Measurements from ENCODE around the gene APOBEC3B.
"Not testable (repeated sequence)": the region's sequence is repeated elsewhere in the genome, so short reads cannot be mapped to it uniquely, and the experiment has no call there.

Gene APOBEC3B

DNA sequence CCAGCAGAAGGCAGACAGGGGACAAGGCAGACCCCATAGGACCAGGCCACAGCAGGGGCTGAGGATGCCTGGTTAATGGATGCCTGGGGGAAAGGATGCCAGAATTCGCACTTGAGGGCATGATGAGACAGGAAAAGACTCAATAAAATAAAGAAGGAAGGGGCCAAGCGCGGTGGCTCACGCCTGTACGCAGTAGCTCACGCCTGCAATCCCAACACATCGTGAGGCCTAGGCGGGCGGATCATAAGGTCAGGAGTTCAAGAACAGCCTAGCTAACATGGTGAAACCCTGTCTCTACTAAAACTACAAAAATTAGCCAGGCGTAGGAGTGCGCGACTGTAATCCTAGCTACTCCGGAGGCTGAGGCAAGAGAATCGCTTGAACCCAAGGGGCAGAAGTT lies 48.6 kb downstream of the APOBEC3B start:
- TF ChIP-seq RAD21 (IDR thresholded peaks at IDR 0.05; ENCODE audit: low read depth) (no peak), YY1 (IDR thresholded peaks at IDR 0.05; ENCODE audit: low read depth) (no peak)
- TF ChIP-seq, protein P1, sequence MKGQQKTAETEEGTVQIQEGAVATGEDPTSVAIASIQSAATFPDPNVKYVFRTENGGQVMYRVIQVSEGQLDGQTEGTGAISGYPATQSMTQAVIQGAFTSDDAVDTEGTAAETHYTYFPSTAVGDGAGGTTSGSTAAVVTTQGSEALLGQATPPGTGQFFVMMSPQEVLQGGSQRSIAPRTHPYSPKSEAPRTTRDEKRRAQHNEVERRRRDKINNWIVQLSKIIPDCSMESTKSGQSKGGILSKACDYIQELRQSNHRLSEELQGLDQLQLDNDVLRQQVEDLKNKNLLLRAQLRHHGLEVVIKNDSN (IDR thresholded peaks at IDR 0.05), result no peak
- TF ChIP-seq, protein P2, sequence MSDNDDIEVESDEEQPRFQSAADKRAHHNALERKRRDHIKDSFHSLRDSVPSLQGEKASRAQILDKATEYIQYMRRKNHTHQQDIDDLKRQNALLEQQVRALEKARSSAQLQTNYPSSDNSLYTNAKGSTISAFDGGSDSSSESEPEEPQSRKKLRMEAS (IDR thresholded peaks at IDR 0.05), result no peak
- TF ChIP-seq, protein P3, sequence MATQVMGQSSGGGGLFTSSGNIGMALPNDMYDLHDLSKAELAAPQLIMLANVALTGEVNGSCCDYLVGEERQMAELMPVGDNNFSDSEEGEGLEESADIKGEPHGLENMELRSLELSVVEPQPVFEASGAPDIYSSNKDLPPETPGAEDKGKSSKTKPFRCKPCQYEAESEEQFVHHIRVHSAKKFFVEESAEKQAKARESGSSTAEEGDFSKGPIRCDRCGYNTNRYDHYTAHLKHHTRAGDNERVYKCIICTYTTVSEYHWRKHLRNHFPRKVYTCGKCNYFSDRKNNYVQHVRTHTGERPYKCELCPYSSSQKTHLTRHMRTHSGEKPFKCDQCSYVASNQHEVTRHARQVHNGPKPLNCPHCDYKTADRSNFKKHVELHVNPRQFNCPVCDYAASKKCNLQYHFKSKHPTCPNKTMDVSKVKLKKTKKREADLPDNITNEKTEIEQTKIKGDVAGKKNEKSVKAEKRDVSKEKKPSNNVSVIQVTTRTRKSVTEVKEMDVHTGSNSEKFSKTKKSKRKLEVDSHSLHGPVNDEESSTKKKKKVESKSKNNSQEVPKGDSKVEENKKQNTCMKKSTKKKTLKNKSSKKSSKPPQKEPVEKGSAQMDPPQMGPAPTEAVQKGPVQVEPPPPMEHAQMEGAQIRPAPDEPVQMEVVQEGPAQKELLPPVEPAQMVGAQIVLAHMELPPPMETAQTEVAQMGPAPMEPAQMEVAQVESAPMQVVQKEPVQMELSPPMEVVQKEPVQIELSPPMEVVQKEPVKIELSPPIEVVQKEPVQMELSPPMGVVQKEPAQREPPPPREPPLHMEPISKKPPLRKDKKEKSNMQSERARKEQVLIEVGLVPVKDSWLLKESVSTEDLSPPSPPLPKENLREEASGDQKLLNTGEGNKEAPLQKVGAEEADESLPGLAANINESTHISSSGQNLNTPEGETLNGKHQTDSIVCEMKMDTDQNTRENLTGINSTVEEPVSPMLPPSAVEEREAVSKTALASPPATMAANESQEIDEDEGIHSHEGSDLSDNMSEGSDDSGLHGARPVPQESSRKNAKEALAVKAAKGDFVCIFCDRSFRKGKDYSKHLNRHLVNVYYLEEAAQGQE (IDR thresholded peaks at IDR 0.05; ENCODE audit: low read depth), result no peak

DNA sequence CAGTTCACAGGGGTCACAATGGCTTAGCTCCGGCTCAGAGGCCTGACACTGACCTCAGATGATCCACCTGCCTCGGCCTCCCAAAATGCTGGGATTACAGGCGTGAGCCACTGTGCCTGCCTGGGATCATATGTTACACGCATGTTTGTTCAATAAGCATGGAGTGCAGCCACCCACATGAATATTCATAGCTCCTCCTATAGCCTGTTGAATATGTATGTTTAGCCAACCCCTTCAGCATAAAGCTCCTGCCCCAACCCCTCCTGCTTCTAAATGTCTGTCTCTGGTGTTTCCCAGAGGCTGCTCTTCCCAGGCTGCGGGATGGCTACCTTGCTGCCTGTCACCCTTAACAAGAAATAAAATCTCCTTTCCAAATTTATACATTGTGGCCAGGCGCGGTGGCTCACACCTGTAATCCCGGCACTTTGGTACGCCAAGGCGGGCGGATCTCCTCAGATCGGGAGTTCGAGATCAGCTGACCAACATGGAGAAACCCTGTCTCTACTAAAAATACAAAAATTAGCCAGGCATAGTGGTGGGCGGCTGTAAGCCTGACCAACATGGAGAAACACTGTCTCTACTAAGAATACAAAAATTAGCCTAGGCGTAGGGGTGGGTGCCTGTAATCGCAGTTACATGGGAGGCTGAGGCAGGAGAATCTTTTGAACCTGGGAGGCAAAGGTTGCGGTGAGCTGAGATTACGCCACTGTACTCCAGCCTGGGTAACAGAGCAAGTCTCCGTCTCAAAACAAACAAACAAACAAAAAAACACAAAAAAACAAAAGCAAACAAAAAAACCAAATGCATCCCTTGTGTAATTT lies 57.4 kb downstream of the APOBEC3B start:
- TF ChIP-seq FOXM1 (IDR thresholded peaks at IDR 0.05; ENCODE audit: borderline replicate concordance, low read depth) (no peak), EP300 (IDR thresholded peaks at IDR 0.05; ENCODE audit: borderline replicate concordance) (no peak), TAF1 (IDR thresholded peaks at IDR 0.05; ENCODE audit: low read depth) (no peak), RAD21 (IDR thresholded peaks at IDR 0.05; ENCODE audit: low read depth) (no peak), EGR1 (IDR thresholded peaks at IDR 0.05) (no peak), ZBTB7A (IDR thresholded peaks at IDR 0.05; ENCODE audit: low read depth) (no peak), TEAD4 (IDR thresholded peaks at IDR 0.05) (no peak), CEBPB (IDR thresholded peaks at IDR 0.05) (no peak), CREB1 (IDR thresholded peaks at IDR 0.05; ENCODE audit: low read depth) (no peak), TCF12 (IDR thresholded peaks at IDR 0.05; ENCODE audit: low read depth) (no peak), NFIC (IDR thresholded peaks at IDR 0.05) (no peak), YY1 (IDR thresholded peaks at IDR 0.05; ENCODE audit: low read depth) (no peak)
- TF ChIP-seq, protein P2 (IDR thresholded peaks at IDR 0.05), result no peak
- TF ChIP-seq, protein P3 (IDR thresholded peaks at IDR 0.05; ENCODE audit: low read depth), result no peak
- TF ChIP-seq, protein P1 (IDR thresholded peaks at IDR 0.05), result no peak

DNA sequence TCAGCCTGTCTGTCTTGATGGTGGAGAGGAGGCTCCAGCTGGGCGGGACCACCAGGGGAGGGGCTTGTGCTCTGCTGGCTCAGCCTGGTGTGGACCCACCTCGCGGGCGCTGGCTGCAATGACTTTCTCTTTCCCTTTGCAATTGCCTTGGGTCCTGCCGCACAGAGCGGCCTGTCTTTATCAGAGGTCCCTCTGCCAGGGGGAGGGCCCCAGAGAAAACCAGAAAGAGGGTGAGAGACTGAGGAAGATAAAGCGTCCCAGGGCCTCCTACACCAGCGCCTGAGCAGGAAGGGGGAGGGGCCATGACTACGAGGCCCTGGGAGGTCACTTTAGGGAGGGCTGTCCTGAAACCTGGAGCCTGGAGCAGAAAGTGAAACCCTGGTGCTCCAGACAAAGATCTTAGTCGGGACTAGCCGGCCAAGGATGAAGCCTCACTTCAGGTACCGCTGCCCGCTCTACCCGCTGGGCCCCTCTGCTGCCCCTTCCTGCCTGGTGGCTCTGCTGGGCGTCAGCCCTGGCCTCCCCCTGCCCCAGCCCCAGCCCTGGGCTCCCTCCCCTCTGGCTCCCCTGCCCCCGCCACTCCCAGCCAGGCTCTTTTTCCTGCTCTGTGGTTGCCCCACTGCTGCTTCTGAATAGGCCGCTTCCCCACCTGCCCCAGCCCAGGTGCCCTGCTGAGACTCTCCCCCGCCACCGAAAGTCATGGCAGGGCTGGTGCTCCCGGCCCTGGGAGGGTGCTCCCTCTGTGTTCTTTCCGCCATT lies 58.6 kb downstream of the APOBEC3B start, which contains the start of gene APOBEC3F:
TSS of gene APOBEC3F (plus strand) at position 327 of the 759 bp plus-strand sequence. CDS start at position 424, 97 bp downstream.
- TF ChIP-seq, protein P2 (IDR thresholded peaks at IDR 0.05), result not testable (repeated sequence)
- TF ChIP-seq CEBPB, EGR1 (IDR thresholded peaks at IDR 0.05): not testable (repeated sequence)

DNA sequence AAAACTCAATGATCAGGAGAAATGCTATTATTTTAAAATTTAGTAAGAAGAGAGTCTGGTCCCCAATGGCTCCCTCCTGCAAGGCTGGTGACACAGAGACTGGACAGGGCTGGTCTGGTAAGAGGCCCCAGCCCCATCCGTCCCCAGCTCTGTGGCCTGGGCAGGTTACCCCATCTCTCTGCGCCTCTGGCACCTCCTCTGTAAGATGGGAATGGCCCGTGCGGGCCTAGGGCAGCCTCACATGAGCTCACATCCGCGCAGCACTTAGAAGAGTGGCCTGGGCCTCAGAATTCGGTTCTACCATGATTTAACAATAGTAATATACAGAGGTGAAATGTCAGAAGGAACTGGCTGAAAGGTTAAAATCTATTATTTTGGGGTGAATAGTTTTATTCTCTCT lies 59.8 kb downstream of the APOBEC3B start:
- TF ChIP-seq, protein P2 (IDR thresholded peaks at IDR 0.05), result no peak
- TF ChIP-seq YY1 (IDR thresholded peaks at IDR 0.05; ENCODE audit: low read depth), result no peak
- TF ChIP-seq, protein P3 (IDR thresholded peaks at IDR 0.05; ENCODE audit: low read depth), result no peak
- no peak for TF ChIP-seq TAF1 (IDR thresholded peaks at IDR 0.05; ENCODE audit: low read depth)
- no peak for TF ChIP-seq NFIC (IDR thresholded peaks at IDR 0.05)

Data from Ishikawa (cell line).